Testis (tissue), 3 donors: ENCODE measurements around the gene MVB12A. TPM values are rescaled to one million over a fixed set of nuclear protein-coding genes. Genes with fewer than 3 reads are reported as not detected.

Experiments used
- DNase-seq: peaks from one replicate; pipeline ENCODE4 v3.0.0-alpha.2; 2019
- H3K27ac ChIP-seq, 2 donors: fragments of 200-600 bp; sonication (generic); one replicate each; pipeline ENCODE4 v1.5.1; 2019
- H3K27me3 ChIP-seq: fragments of 200-600 bp; sonication (generic); one replicate; pipeline ENCODE4 v1.5.1; 2019
- H3K36me3 ChIP-seq: fragments of 200-600 bp; sonication (generic); one replicate; pipeline ENCODE4 v1.5.1; 2017; ENCODE audit warnings: low read depth; ENCODE audit errors: missing control alignments
- H3K4me1 ChIP-seq: fragments of 200-600 bp; sonication (generic); one replicate; pipeline ENCODE4 v1.5.1; 2019
- H3K4me3 ChIP-seq, 2 donors: fragments of 200-600 bp; sonication (generic); one replicate each; pipeline ENCODE4 v1.5.1; 2017 to 2019
- H3K9me3 ChIP-seq: fragments of 200-600 bp; sonication (generic); one replicate; pipeline ENCODE4 v1.5.1; 2017
- CTCF ChIP-seq, 3 experiments: fragments of 450-650 bp in 2 of 3; fragments of 200-600 bp in 1 of 3; sonication (generic) in 1 of 3; IDR thresholded peaks; one replicate each; pipeline ENCODE4 v1.5.1; 2016 to 2019; ENCODE audit warnings: antibody characterized with exemption in 3 of 3, mild to moderate bottlenecking in 2 of 3, moderate library complexity in 1 of 3
- POLR2A ChIP-seq: fragments of 450-650 bp; IDR thresholded peaks from one replicate; pipeline ENCODE4 v1.6.1; 2017; ENCODE audit warnings: antibody characterized with exemption, mild to moderate bottlenecking, moderate library complexity
- WGBS, 2 donors: methylation state at CpG; one replicate each; pipeline ENCODE4 v1.1.5; 2018; 5-methylcytosine and 5-hydroxymethylcytosine counted together
- intact Hi-C: fragments of 100-400 bp; cut with DNase I; formaldehyde crosslinking; loops from one replicate; pipeline ENCODE4 v1.15.1; 2023; ENCODE audit warnings: low total_unique reads
- polyA plus RNA-seq: library from polyadenylated mRNA; stranded (reverse); fragments of 350-450 nt; fragmentation: Illumina TruSeq; extraction: RNeasy Lipid Tissue Mini Kit (QIAGEN cat#74804); gene quantifications from one replicate; pipeline ENCODE4 v1.2.3, GENCODE V29; 2014; ENCODE audit warnings: low read depth, low replicate concordance; ENCODE audit not compliant: insufficient read depth
- total RNA-seq, 2 donors: library from RNA; depleted of rRNA; stranded (reverse); fragments of >200 nt; gene quantifications; one replicate each; pipeline ENCODE4 v1.2.3, GENCODE V29; 2016

Gene MVB12A
- total and polyA plus RNA-seq, 3 donors from 2014 or later, result 28.6 to 48.3 (median 44.0) TPM

DNA sequence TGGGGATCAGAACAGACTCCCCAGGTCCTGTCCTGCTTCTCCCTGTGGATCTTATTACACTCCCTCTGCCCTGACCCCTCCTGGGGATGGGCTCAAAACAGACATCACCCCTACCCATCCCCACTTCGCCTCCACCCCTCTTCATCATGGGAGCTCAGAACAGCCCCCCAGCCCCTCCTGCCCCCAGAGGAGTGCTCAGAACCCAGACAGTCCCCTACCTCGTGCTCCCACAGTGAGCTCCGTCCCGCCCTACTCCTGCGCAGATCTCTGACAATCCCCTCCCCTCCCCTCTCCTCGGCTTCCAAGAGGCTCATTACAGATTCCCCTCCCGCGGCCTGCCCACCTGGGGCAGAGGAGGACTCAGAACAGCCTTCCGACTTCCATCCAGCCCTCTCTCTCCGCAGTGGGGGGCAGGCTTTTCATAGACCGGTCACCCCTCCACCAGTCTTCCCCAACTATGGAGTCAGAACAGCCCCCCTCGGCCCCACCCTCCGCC lies 34.8 kb downstream of the MVB12A start:
- DNase-seq, result no peak
- WGBS, 2 donors, result 9 to 15% methylated on average over 12 to 13 of the region's 13 CpGs
- Histone ChIP-seq H3K4me1 (no peaks in the 10 kb centered on the region), H3K27ac (no peak overlapping the region), H3K4me3 (no peak overlapping the region), H3K27me3 (no peaks in the 10 kb centered on the region), H3K9me3 (no peaks in the 10 kb centered on the region), H3K36me3 (no peaks in the 10 kb centered on the region)
- no peak for TF ChIP-seq CTCF (IDR thresholded peaks at IDR 0.05)
- TF ChIP-seq POLR2A, result no peak
- intact Hi-C loops, result no loop called here

DNA sequence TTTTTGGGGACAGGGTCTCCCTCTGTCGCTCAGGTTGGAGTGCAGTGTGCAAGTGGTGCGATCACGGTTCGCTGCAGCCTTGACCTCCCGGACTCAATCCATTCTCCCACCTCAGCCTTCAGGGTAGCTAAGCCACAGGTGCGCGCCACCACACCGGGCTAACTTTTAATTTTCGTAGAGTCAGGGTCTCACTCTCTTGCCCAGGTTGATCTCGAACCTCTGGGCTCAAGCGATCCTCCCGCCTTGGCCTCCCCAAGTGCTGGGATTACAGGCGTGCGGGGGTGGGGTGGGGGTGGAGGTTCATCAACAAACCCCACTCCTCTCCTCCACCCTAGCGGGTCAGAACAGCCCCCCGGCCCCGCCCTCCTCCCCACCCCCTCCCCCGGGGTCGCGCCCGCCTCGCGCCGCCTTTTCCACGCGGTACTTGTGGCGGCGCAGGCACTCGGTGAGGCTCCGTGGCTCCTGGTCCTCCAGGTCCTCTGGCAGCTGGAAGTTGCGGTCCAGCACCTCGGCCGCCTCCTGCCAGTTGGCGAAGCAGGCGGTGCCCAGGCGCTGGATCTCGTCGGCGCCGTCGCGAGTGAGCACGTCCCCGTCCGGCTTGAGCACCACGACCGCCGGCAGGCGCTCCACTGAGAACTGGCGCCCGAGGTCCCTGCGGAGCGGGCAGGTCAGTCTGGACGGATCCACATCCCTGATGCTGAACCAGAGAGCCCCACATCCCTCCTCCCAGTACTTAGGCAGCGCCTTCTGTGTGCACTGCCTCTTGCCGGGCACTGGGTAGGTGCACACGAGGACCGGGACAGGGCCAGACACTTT lies 35.7 kb downstream of the MVB12A start:
- no peaks in the 10 kb centered on the region for H3K9me3 ChIP-seq
- H3K36me3 ChIP-seq, result no peaks in the 10 kb centered on the region
- H3K4me1 ChIP-seq, result no peaks in the 10 kb centered on the region
- TF ChIP-seq POLR2A, result no peak
- no peak for TF ChIP-seq CTCF (IDR thresholded peaks at IDR 0.05)
- no peak overlapping the region for H3K27ac ChIP-seq
- intact Hi-C loops, result no loop called here
- 15 to 23% methylated on average over 35 to 39 of the region's 58 CpGs for WGBS, 2 donors
- peak overlapping the region in 1 of 2 donors; percentile 9 for H3K4me3 ChIP-seq
- DNase-seq, result no peak
- no peaks in the 10 kb centered on the region for H3K27me3 ChIP-seq

- no peaks in the 10 kb centered on the region for H3K36me3 ChIP-seq
- TF ChIP-seq CTCF (IDR thresholded peaks at IDR 0.05), result no peak
- no peak for TF ChIP-seq POLR2A
- H3K4me3 ChIP-seq, result peak overlapping the region in 1 of 2 donors; percentile 9
- no peak overlapping the region for H3K27ac ChIP-seq
- 55 to 69% methylated on average over 11 of the region's 11 CpGs for WGBS, 2 donors
- H3K4me1 ChIP-seq, result no peaks in the 10 kb centered on the region
- intact Hi-C loops, result no loop called here
- no peak for DNase-seq
- H3K9me3 ChIP-seq, result no peaks in the 10 kb centered on the region
- H3K27me3 ChIP-seq, result no peaks in the 10 kb centered on the region
Measured at GRCh38 chr19:17456127-17456526, 36.3 kb downstream of the MVB12A start.

DNA sequence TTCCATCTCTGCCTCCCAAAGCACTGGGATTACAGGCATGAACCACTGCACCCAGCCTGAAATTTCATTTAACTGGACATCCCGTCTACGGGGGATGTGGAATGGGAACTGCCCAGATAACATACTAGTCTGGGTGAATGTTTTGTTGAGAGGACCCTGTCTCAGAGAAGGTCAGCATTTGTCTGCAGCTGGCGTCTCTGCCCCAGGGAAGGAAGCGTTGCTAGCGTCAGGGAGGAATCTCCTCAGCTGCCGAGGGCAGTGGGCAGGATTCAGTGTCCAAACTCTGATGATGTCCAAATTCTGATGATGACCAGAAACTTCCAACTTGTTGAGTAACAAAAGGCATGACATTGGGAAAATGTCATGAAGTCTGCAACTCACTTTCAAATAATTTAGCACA lies 37.8 kb downstream of the MVB12A start:
- 48 to 52% methylated on average over 6 of the region's 6 CpGs for WGBS, 2 donors
- TF ChIP-seq CTCF (IDR thresholded peaks at IDR 0.05) (no peak), POLR2A (no peak)
- intact Hi-C loops, result no loop called here
- no peaks in the 10 kb centered on the region for H3K27me3 ChIP-seq
- H3K9me3 ChIP-seq, result no peaks in the 10 kb centered on the region
- DNase-seq, result no peak
- no peaks in the 10 kb centered on the region for H3K36me3 ChIP-seq
- no peaks in the 10 kb centered on the region for H3K4me1 ChIP-seq
- H3K27ac ChIP-seq, result no peak overlapping the region
- no peak overlapping the region for H3K4me3 ChIP-seq

GRCh38 chr19:17458970-17459369 lies 39.1 kb downstream of the MVB12A start:
- Histone ChIP-seq H3K4me3 (no peak overlapping the region), H3K9me3 (no peaks in the 10 kb centered on the region), H3K27me3 (no peaks in the 10 kb centered on the region), H3K4me1 (no peaks in the 10 kb centered on the region), H3K27ac (no peak overlapping the region), H3K36me3 (no peaks in the 10 kb centered on the region)
- 82 to 86% methylated on average over 3 of the region's 3 CpGs for WGBS, 2 donors
- intact Hi-C loops, result no loop called here
- no peak for TF ChIP-seq POLR2A
- TF ChIP-seq CTCF (IDR thresholded peaks at IDR 0.05), result no peak
- DNase-seq, result no peak
